Activated naive CD8-positive, alpha-beta T cell (primary cell): ENCODE measurements around the gene PLXDC2.
"Not testable (repeated sequence)": the region's sequence is repeated elsewhere in the genome, so short reads cannot be mapped to it uniquely, and the experiment has no call there.

Experiments used
- H3K27ac Mint-ChIP-seq: one replicate; pipeline ENCODE4 v1.8.0; 2021; ENCODE audit warnings: mixed read lengths
- H3K27me3 Mint-ChIP-seq: one replicate; pipeline ENCODE4 v1.8.0; 2021; ENCODE audit warnings: mixed read lengths
- H3K36me3 Mint-ChIP-seq: one replicate; pipeline ENCODE4 v1.8.0; 2021; ENCODE audit warnings: mixed read lengths
- H3K4me1 Mint-ChIP-seq: one replicate; pipeline ENCODE4 v1.8.0; 2021; ENCODE audit warnings: low read depth, mixed read lengths
- H3K4me3 Mint-ChIP-seq: one replicate; pipeline ENCODE4 v1.8.0; 2021; ENCODE audit warnings: mild to moderate bottlenecking, mixed read lengths
- H3K9me3 Mint-ChIP-seq: one replicate; pipeline ENCODE4 v1.8.0; 2021; ENCODE audit warnings: low read depth, mixed read lengths

Gene PLXDC2

DNA sequence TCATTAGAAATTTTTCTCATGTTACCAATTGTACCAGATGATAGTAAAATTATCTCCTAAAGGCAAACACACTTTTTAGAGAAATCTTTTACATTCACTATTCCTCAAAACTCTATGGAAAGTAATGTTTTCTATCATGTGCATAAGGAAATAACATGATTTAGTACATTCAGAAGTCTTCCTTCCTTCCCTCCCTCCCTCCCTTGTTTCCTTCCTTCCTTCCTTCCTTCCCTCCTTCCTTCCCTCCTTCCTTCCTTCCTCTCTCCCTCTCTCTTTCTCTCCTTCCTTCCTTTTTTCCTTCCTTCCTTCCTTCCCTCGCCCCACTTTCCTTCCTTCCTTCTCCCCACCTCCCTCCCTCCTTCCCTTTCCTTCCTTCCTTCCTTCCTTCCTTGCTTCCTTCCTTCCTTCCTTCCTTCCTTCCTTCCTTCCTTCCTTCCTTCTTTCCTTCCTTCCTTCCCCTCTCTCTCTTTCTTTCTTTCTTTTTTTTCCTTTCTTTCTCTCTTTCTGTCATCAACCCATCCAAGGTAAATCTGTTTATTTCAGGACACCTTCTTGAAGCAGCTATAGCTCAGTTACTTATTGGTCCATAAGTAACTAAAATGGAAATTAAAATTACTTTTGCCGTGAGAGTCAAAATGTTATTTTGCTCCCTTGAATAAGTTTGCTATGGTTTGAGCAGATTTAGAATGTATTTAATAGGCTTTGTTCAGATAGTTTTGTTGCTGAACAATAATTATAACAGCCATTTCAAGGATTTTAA, 197.9 kb downstream of the PLXDC2 start:
- H3K27ac Mint-ChIP-seq, result no peak overlapping the region
- no peaks in the 10 kb centered on the region for H3K27me3 Mint-ChIP-seq
- no peaks in the 10 kb centered on the region for H3K36me3 Mint-ChIP-seq
- no peak overlapping the region for H3K4me3 Mint-ChIP-seq
- H3K4me1 Mint-ChIP-seq, result no peaks in the 10 kb centered on the region
- no peaks in the 10 kb centered on the region for H3K9me3 Mint-ChIP-seq

DNA sequence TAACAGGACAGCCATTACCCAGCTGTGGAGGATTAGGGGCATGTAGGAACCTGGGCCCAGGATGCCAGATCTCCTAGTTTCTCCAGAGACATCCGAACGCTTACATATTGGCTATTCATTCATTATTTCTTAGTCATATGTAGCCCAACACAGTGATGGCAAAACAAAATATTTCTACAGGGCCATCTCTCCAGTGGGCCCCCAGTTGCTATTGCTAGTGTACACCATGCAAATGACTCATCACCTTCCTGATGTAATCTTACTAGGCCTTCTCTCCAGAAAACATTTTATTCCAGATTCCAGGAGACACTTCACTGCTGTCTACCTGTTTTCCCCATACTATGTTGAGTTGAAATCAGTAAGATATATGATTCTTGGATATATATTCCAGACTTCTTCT, 201.7 kb downstream of the PLXDC2 start:
- Mint-ChIP-seq H3K9me3 (no peaks in the 10 kb centered on the region), H3K27ac (no peak overlapping the region), H3K4me3 (no peak overlapping the region), H3K27me3 (no peaks in the 10 kb centered on the region), H3K36me3 (no peaks in the 10 kb centered on the region), H3K4me1 (no peaks in the 10 kb centered on the region)

DNA sequence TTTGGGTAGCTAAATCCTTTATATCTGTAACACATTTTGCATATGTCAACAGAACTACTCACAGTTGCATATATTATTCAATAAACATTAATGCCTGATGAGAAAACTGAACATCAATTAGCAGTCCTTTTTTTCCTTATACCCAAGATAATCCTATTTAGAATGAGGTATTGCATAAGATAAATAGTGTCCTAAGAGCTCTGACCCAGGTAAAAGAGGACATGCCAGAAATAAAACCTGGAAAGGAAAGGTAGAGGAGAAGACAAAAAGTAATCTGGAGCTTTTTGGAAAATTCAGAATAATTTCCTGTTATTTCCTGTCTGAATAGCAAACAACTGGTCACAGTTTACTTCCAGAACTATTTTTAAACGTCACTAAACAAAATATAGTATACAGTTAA, 204.4 kb downstream of the PLXDC2 start:
- H3K4me3 Mint-ChIP-seq, result no peak overlapping the region
- no peaks in the 10 kb centered on the region for H3K9me3 Mint-ChIP-seq
- H3K27me3 Mint-ChIP-seq, result no peaks in the 10 kb centered on the region
- H3K36me3 Mint-ChIP-seq, result no peaks in the 10 kb centered on the region
- no peak overlapping the region for H3K27ac Mint-ChIP-seq
- no peaks in the 10 kb centered on the region for H3K4me1 Mint-ChIP-seq

DNA sequence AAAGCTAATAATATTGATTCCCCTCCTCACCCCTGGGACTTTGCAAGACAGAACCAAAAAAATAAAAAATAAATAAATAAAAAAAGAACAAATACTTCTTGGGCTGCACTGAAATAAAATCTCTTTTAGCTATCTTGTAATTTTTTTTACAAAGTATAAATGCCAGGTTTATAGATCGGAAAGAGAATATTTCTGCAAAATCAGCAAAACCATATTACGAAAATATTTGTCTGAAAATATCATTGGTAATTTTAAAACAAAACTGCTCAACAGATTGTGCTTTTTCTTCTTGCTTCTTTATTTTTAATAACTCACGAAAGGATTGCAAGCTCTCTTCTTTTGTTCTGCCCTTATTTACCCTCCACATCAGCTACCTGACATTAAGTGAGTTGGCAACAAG, 213.3 kb downstream of the PLXDC2 start:
- Mint-ChIP-seq H3K27ac (no peak overlapping the region), H3K4me1 (no peaks in the 10 kb centered on the region), H3K4me3 (no peak overlapping the region), H3K9me3 (peaks cover 4% of the 10 kb centered on the region), H3K36me3 (no peaks in the 10 kb centered on the region), H3K27me3 (no peaks in the 10 kb centered on the region)

DNA sequence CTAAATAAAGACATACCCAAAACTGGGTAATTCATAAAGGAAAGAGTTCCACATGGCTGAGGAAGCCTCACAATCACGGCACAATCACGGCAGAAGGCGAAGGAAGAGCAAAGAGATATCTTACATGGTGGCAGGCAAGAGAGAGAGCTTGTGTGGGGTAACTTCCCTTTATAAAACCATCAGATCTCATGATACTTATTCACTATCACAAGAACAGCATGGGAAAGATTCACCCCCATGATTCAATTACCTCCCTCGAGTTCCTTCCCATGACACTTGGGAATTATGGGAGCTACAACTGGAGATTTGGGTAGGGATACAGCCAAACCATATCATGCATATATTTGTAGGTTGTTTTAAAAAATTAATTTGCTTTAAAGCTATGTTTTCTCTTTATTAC, 217.2 kb downstream of the PLXDC2 start:
- Mint-ChIP-seq H3K27ac (no peak overlapping the region), H3K27me3 (no peaks in the 10 kb centered on the region), H3K36me3 (no peaks in the 10 kb centered on the region), H3K9me3 (peaks cover 6% of the 10 kb centered on the region), H3K4me1 (no peaks in the 10 kb centered on the region), H3K4me3 (no peak overlapping the region)

DNA sequence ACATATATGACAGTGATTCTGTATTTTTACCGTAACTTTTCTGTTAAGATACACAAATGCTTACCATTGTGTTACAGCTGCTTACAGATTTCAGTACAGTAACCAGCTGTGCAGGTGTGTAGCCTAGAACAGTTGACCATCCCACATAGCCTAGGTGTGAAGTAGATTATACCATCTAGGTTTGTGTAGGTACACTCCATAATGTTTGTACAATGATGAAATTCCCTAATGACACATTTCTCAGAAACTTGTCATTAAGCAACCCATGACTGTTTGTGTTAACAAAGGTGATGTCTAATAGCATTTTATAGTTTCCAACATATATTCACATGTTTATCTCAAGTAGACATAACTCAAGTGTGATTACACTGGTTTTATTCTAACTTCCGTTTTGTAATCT, 218.5 kb downstream of the PLXDC2 start:
- H3K9me3 Mint-ChIP-seq, result peaks cover 6% of the 10 kb centered on the region
- H3K27ac Mint-ChIP-seq, result no peak overlapping the region
- no peak overlapping the region for H3K4me3 Mint-ChIP-seq
- no peaks in the 10 kb centered on the region for H3K4me1 Mint-ChIP-seq
- no peaks in the 10 kb centered on the region for H3K27me3 Mint-ChIP-seq
- no peaks in the 10 kb centered on the region for H3K36me3 Mint-ChIP-seq

DNA sequence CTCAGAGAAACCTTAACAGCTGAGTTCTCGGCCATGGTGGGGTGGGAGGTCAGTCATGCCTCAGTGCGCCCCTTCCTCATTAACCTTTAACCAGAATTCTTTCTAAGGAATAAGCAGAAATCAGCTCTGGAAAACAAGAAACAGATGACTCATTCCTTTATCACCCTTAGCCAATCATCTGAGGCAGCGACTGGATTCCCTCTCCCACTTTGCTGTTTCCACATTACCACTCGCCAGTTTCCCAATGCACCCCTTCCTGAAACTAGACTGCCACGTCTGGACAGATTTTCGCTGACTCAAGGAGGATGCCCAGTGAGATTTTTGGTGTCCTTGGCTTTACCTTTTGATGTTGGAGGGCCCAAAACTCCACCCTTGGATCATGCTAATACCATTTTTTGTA, 223.8 kb downstream of the PLXDC2 start:
- H3K27me3 Mint-ChIP-seq, result no peaks in the 10 kb centered on the region
- H3K27ac Mint-ChIP-seq, result no peak overlapping the region
- no peaks in the 10 kb centered on the region for H3K4me1 Mint-ChIP-seq
- H3K36me3 Mint-ChIP-seq, result no peaks in the 10 kb centered on the region
- H3K9me3 Mint-ChIP-seq, result peaks cover 3% of the 10 kb centered on the region
- no peak overlapping the region for H3K4me3 Mint-ChIP-seq

DNA sequence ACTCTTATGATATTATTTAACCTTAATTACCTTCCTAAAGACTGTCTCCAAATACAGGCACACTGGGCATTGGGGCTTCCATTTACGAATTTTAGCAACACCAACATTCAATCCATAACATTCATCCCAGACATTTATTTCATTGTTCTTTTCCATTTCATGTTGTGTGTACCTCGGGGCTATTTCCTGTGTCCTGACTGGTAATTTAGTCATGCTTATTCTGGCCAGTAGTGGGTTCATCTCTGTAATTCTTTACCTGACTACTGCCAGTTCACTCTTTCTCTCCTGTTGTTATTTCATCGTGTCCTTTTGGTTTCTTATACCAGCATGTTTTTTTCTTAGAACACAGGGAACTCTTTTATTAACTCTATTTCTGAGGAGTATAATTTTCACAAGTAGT, 225.7 kb downstream of the PLXDC2 start:
- Mint-ChIP-seq H3K4me1 (no peaks in the 10 kb centered on the region), H3K4me3 (no peak overlapping the region), H3K27ac (no peak overlapping the region), H3K36me3 (no peaks in the 10 kb centered on the region), H3K9me3 (no peaks in the 10 kb centered on the region), H3K27me3 (no peaks in the 10 kb centered on the region)

DNA sequence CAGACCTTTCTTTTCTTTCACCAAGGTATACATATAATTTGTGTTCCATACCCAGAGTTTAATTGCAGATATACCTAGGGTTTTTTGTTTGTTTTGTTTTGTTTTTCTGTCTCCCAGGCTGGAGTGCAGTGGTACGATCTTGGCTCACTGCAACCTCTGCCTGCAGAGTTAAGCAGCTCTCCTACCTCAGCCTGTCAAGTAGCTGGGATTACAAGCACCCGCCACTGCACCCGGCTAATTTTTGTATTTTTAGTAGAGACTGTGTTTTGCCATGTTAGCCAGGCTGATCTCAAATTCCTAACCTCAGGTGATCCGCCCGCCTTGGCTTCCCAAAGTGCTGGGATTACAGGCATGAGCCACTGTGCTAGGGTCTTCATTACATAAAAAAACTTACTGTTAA, 228.9 kb downstream of the PLXDC2 start:
- H3K36me3 Mint-ChIP-seq, result not testable (repeated sequence)

DNA sequence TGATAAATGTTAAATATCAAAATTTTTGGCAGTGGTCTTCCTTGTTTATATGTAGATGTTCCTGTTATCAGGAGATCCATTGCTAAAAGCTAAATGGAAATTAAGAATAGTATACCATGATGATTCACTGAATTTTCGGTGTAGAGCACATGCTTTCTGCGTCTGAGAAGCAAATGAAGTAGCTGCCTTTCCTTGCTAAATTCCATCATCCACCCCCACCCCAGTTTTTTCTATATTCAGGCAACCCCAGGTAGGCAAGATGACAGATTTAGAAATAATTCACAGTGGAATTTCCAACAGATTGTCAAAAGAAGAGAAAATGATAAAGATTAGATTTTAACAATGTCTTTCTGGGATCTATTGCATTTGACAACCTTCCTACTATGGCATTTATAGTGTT, 231.9 kb downstream of the PLXDC2 start:
- H3K4me3 Mint-ChIP-seq, result no peak overlapping the region
- no peaks in the 10 kb centered on the region for H3K27me3 Mint-ChIP-seq
- no peaks in the 10 kb centered on the region for H3K4me1 Mint-ChIP-seq
- no peak overlapping the region for H3K27ac Mint-ChIP-seq
- peaks cover 5% of the 10 kb centered on the region for H3K9me3 Mint-ChIP-seq
- no peaks in the 10 kb centered on the region for H3K36me3 Mint-ChIP-seq

More for the DNA sequence above, 228.9 kb downstream of the PLXDC2 start:
- not testable (repeated sequence) for H3K4me1 Mint-ChIP-seq, H3K27me3 Mint-ChIP-seq, H3K4me3 Mint-ChIP-seq, H3K27ac Mint-ChIP-seq, H3K9me3 Mint-ChIP-seq

DNA sequence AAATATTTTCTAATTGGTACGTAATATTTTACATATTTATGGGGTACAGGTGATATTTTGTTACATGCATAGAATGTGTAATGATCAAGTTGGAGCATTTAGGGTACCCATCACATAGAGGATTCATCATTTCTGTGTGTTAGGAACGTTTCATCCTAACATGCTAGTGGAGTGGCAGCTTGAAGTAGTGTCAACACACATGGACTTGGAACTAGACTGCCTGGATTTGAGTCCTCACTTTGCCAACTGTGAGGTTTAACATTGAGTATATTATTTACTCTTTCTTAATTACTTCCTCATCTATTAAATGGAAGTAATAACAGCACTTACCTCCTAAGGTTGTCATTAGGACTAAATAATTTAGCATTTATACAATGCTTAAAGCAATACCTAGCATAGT, 241.9 kb downstream of the PLXDC2 start:
- H3K9me3 Mint-ChIP-seq, result peaks cover 9% of the 10 kb centered on the region
- H3K27ac Mint-ChIP-seq, result no peak overlapping the region
- H3K4me1 Mint-ChIP-seq, result no peaks in the 10 kb centered on the region
- H3K4me3 Mint-ChIP-seq, result no peak overlapping the region
- H3K27me3 Mint-ChIP-seq, result no peaks in the 10 kb centered on the region
- H3K36me3 Mint-ChIP-seq, result no peaks in the 10 kb centered on the region

DNA sequence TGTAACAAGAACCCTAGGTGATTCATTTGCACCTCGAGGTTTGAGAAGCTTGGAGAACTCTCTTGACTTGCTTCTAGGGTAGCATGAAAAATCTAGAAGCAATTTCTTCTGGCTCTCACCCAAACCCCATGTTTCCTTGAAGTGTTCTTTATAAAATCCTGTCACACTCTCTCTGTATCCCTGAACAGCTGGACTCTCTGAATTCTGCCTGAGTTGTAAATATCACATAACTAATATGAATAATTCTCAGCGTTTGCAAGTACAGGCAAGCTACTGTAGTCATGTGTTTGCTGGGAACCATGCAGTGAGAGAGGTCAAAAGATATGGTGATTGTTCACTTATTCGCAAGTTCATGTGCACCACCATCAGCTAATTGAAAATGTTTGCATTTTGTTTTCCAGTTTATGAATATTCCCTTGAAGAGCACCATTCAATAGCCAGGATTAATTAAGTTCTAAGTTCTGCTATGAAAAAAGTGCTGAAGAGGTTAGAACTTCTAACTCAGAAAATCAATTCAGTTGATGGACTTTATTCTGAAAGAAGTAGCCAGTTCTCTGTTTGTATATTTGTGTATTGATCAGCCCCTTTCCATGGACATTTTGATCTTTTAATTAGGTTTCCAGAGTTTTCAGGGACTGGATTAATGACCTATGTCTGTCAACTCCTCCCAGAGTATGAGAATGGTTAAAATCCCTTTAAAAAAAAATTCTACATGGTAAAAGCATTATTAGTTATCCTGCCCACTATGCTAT, 243.0 kb downstream of the PLXDC2 start:
- Mint-ChIP-seq H3K27ac (no peak overlapping the region), H3K4me1 (no peaks in the 10 kb centered on the region), H3K4me3 (no peak overlapping the region), H3K27me3 (no peaks in the 10 kb centered on the region), H3K9me3 (peaks cover 6% of the 10 kb centered on the region), H3K36me3 (no peaks in the 10 kb centered on the region)

DNA sequence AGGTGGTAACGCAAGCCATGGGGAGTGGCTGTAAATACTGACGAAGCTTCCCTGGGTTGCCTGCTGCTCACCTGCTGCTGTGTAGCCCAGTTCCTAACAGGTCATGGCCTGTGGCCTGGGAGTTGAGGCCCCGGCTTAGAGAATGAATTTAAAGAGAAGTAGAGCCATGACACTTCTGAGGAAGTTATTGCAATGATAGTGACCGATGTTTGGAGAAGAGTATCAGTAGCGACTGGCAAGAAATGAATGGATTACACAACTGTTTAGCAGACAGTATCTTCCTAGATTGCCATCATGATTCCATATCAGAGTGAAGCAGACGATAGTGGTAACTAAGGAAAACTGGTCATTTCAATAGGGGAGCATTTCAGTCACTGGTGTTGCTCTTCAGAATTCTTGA, 249.6 kb downstream of the PLXDC2 start:
- H3K36me3 Mint-ChIP-seq, result no peaks in the 10 kb centered on the region
- no peak overlapping the region for H3K4me3 Mint-ChIP-seq
- peaks cover 9% of the 10 kb centered on the region for H3K9me3 Mint-ChIP-seq
- no peak overlapping the region for H3K27ac Mint-ChIP-seq
- H3K27me3 Mint-ChIP-seq, result no peaks in the 10 kb centered on the region
- no peaks in the 10 kb centered on the region for H3K4me1 Mint-ChIP-seq

DNA sequence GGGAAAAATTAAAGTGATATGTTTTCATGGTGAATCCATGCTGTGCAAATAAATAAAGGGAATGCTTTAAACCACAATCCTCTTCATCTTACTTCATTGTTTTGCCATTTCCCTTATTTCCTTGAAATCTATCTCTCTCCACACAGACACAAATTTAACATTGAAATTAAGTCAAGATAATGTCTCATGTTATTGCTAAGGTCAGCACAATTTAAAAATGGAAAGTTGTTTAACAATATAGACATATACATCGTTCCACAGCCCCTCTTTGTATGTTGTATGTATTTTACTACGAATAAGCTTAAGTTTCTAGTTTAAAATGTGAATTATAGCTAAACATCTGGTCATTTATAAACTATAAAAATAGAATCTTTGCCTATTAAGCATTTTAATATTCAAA, 256.9 kb downstream of the PLXDC2 start:
- Mint-ChIP-seq H3K4me1 (no peaks in the 10 kb centered on the region), H3K27me3 (no peaks in the 10 kb centered on the region), H3K27ac (no peak overlapping the region), H3K36me3 (no peaks in the 10 kb centered on the region), H3K4me3 (no peak overlapping the region), H3K9me3 (peaks cover 13% of the 10 kb centered on the region)

DNA sequence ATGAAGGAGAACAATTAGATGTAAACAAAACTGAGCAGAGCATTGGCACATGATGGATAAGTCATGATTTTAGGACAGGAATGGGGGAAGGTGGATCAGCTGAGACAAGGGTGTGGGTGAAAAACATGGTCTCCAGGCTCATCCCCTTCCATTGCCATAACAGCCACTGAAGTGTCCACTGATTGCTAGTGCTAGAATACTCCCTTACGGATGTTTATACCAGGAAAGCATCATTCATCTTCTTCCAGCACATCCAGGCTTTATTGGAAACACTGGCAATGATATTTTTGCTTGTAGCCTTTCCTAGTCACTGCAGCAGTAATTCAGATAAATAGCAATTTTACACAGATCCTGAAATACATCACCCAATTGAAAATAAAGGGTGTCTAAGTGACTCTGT, 259.5 kb downstream of the PLXDC2 start:
- Mint-ChIP-seq H3K4me1 (no peaks in the 10 kb centered on the region), H3K27me3 (no peaks in the 10 kb centered on the region), H3K9me3 (peaks cover 9% of the 10 kb centered on the region), H3K27ac (no peak overlapping the region), H3K36me3 (no peaks in the 10 kb centered on the region), H3K4me3 (no peak overlapping the region)

DNA sequence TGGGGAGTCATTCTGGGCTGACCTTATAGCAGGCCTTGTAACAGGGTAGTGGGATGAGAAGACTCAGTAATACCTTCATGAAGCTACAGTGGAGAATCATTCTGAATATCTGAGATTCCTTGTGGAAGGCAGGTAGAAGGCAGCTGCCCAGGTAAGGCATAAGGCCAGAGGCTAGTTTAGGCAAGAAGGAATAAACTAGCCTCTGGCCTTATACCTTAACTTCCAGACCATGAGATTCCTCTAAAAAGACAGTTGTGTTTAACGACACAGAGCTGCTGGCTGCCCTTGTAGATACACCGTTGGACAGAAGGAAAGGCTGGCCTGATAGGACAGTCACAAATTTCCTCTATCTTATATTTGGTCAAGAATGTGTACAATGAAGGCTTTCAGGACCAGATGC, 268.2 kb downstream of the PLXDC2 start:
- Mint-ChIP-seq H3K4me3 (no peak overlapping the region), H3K27ac (no peak overlapping the region), H3K27me3 (no peaks in the 10 kb centered on the region), H3K36me3 (no peaks in the 10 kb centered on the region), H3K9me3 (no peaks in the 10 kb centered on the region), H3K4me1 (no peaks in the 10 kb centered on the region)
